Fibroblast of peridontal ligament (primary cell): ENCODE results near the gene RYK.

Experiments
- DNase-seq: peaks from one replicate; pipeline ENCODE4 v3.0.0-alpha.2; 2010; ENCODE audit errors: extremely low read depth

The RYK gene

GRCh38 chr3:134149286-134149685, 101.4 kb downstream of the RYK start:
- DNase-seq: no peak

- no peak for DNase-seq
Measured at GRCh38 chr3:134148534-134148933, 102.1 kb downstream of the RYK start.

- DNase-seq: no peak
Measured at GRCh38 chr3:134147411-134147810, 103.2 kb downstream of the RYK start.

DNA sequence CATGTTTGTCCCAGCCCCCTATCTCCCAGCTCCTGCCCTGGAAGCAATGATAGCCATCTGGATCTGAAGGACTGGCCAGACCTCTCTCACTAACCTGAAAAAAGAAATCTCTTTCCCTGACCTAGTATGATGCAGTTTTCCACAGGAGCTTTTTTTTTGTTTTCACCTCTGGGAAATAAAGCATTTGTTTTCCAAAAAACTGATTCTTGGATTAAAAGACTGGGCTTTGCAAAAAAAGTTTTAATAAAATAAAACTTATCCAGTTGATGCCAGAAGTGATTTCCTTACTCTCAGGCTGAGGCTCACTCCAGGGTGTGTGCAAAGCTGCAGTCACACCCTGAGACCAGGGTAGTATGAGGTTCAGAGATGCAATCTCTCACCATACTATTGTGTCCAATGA, 104.0 kb downstream of the RYK start:
- no peak for DNase-seq

DNA sequence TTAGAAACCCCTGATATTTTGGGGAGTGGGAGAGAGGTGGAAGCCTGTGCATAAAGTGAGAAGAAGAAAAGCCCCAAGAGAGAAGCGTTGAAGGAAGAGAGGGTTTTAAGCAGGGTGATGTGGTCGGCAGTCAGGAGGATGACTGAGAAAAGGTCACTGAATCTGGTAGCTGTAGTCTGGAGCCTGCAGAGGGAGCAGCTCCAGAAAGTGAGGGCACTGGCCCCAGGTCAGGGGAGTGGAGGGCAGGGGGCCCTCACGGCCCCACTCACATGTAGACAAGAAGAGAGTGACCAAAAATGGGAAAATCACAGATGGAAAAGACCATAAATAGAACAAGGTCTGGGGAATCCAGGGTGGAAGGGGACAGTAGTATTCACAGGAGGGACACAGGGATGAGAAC, 105.5 kb downstream of the RYK start:
- DNase-seq: no peak

GRCh38 chr3:134144694-134145093, 106.0 kb downstream of the RYK start:
- no peak for DNase-seq

DNA sequence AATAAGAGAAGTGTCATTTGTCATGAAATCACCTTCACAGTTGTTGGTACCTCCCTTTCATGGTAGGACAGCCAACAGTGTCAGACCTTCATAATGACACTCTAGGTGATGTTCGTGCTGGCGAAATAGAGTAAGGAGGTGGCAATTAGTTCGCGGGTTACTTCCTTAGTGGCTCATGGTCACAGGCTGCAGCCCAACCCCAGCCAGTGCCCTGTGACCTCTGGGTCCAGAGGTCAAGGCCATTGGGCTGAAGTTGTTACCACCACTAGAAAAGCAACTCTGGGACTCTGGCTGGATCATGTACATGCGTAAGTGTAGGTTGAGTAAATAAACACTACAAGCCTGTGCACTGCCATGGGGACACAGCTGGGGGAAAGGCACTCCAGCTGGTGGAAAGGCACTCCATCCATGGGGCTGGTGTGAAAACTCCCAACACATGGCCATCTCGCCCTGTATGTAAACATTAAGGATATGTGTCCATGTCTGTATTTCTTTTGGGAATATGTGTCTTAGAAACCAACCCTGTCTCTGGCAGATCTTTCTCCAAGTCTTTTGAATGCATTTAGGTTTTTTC, 106.7 kb downstream of the RYK start:
- DNase-seq: no peak

DNA sequence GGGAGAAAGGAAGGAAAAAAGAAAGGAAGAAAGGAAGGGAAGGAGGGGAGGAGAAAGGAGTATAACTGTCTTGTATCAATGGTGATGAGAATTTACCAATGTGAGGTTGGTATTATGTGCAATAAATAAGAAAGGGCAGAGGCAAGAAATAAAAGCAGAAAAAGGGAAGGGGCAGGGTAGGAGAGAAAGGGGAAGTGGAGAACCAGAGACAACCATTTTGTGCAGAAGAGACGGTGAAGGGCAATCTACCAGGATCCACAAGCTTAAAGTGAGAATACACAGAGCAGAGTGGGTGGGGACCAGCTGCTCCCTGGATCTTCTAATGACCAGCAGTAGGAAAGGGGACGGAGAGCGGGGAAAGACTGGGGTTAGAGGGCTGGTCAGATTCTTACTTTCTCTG, 114.1 kb downstream of the RYK start:
- DNase-seq: no peak

DNA sequence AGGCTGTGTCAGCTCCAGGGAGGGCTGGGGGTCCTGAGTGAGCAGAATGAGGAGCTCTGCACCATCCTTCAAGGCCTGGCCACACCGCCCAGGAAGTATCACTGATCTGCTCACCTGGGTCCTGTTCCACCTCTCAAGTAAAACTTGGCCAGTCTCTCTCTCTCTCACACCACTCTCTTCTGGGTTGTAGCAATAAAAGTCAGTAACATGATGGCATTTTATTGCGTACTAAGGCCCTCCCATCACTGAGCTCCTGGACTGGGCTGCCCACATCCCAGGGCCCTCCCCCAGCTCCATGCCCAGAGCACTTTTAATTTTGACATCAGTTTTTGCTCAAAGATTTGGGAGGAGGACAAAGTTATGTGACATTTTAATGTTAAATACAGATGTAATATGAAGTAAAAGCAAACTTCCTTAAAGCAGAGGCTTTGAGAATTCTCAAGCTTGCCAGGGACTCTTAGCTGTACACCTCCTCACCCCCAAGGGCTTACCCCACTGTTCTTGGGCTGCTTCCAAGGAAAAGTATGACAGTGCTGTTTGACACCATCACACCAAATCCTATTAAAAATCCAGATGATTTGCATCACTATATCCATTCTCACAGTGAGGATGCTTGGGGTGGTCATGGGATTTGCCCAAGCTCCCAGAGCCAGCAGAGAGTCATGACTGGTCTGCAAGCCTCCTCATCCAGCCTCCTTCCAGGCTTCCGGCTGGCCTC, 115.8 kb downstream of the RYK start:
- DNase-seq: no peak

DNA sequence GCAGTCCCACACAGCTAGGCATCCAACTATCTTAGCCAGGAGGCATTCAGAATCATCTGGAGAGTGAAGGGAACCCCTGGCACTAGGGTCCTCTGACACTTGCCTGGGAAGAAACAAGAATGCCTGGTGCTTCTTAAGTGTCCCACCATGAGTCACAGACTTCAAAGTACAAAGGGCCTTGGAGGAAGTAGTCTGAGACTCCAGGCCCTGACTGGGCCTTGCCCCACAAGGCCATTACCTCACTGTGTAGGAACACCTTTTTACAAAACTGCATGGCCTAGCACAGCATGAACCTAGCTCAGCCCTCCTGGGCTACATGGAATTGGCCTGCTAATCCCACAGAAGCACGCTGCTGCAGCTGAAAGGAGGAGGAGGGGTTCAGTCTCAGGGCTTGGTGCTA, 116.4 kb downstream of the RYK start:
- no peak for DNase-seq

DNA sequence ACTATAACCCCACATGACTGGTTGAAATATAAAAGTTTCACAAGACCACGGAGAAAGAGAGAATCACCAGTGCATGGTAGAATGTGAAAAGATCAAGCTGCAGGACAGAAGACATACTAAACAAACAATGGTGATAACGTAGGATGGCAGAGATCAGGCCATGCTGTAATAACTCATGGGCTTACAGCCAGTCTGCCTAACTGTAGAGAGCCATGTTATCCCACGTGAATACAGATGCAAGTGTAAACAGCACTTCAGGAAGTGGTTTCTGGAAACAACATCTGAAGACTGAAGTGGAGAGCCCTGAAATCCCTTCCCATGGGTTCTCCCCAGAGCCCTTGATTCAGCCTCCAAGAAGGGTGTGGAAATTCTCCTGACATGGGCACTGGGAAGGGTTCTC, 117.7 kb downstream of the RYK start:
- no peak for DNase-seq

- DNase-seq: no peak
Measured at GRCh38 chr3:134126153-134126552, 124.5 kb downstream of the RYK start.

DNA sequence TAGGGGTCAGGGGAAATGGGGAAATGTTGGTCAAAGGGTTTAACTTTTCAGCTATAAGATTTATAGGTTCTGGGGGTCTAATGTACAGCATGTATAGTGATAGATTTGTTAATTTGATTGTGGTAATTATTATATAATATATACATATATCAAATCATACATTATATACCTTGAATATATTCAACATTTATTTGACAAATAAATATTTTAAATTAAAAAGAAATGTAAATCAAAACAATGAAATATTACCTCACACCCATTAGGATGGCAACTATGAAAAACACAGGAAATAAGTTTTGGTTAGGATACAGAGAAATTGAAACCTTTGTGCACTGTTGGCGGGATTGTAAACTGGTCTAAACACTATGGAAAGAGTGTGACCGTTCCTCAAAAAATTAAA, 135.9 kb downstream of the RYK start:
- no peak for DNase-seq

DNA sequence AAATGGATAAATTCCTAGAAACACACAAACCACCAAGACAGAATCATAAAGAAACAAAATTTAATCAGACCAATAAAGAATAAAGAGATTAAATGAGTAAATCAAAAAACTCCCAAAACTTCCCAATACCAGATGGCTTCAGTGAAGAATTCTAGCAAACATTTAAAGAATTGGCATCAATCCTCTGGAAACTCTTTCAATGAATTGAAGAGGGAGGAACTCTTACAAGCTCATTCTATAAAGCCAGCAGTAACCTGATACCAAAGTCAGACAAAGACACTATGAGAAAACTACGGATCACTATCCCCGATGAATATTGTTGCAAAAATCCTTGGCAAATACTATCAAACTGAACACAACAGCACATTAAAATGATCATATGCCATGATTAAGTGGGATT, 139.0 kb downstream of the RYK start:
- DNase-seq: peak; percentile 4

GRCh38 chr3:134110963-134111362, 139.7 kb downstream of the RYK start:
- no peak for DNase-seq
